Erythroblast (primary cell): ENCODE results near the gene ZNF507.

Experiments used
- GATA1 ChIP-seq: IDR thresholded peaks from 2 replicates; pipeline ENCODE4 v1.6.1; 2011; ENCODE audit warnings: low read depth, mild to moderate bottlenecking, control low read depth, low read length, moderate library complexity
- POLR2A ChIP-seq: IDR thresholded peaks from 2 replicates; pipeline ENCODE4 v1.6.1; 2011; ENCODE audit warnings: mild to moderate bottlenecking, low read length

DNA sequence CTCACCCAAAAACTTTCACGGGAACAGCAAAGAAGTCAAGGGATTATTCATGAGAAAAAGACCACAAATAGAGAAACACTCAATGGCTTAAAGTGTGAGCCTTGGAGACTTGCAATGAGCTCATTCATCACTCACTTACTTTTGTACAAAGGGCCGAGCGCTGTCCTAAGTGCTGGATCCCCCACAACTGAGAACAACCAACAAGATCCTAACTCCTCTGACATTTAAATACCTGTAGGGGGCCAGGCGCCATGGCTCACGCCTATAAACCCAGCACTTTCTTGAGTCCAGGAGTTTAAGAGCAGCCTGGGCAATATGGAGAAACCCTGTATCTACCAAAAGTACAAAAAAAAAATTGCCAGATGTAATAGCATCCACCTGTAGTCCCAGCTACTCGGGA, 29.4 kb upstream of the ZNF507 start:
- no peak for TF ChIP-seq POLR2A
- no peak for TF ChIP-seq GATA1
